HG03460 (cell line): ENCODE measurements around the gene GATAD2B.
"Not testable (repeated sequence)": the region's sequence is repeated elsewhere in the genome, so short reads cannot be mapped to it uniquely, and the experiment has no call there.

Experiments used
- ATAC-seq: cut with Tn5 transposase; IDR thresholded peaks from one replicate; pipeline ENCODE4 v1.9.1; 2021; ENCODE audit not compliant: unreplicated experiment

The GATAD2B gene

DNA sequence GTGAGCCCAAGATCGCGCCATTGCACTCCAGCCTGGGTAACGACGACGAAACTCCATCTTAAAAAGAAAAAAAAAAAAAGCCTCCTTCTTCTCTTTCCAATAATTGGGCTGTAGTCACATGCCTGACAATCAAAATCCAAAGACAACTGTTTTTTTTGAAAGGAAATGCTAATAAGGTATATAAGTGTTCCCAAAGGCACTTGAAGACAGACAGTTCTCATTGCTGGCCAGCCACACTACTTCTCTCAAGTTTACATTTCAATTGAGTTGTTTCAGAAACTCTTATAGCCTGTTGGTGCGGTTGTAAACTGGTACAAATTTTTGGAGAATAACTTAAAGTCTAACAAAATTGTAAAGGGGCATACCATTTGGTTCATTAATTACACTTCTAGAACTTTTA lies 23.3 kb downstream of the GATAD2B start:
- ATAC-seq = no peak

- not testable (repeated sequence) for ATAC-seq
Measured at GRCh38 chr1:153895866-153896265, 26.9 kb downstream of the GATAD2B start.

DNA sequence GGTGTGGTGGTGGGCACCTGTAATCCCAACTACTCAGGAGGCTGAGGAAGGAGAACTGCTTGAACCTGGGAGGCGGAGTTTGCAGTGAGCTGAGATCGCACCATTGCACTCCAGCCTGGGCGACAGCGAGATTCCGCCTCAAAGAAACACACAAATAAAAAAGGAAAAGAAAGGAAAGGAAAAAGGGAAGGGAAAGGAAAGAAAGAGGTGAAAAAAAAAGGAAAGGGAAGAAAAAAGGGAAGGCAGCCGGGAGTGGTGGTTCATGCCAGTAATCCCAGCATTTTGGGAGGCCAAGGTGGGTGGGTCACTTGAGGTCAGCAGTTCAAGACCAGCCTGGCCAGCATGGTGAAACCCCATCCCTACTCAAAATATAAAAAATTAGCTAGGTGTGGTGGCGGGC lies 31.7 kb downstream of the GATAD2B start:
- ATAC-seq = not testable (repeated sequence)

DNA sequence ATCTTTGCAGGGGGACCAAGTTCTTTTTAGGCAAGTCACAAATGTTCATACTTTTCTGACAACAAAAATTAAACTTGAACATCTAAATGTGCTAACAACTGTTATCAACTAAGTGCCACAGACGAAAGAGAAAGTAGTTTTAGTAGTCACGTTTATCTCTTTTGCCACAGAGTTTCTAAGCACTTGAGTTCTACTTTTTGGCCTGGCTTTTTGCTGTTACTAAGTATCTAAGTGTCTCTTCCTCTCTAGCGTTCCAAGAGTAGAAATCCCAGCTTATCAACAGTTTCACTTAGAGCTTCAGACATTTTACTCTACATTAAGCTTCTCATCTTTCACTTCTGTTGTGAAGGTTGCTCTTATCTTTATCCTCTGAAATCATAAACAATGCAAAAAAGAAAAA lies 34.2 kb downstream of the GATAD2B start:
- ATAC-seq = no peak

DNA sequence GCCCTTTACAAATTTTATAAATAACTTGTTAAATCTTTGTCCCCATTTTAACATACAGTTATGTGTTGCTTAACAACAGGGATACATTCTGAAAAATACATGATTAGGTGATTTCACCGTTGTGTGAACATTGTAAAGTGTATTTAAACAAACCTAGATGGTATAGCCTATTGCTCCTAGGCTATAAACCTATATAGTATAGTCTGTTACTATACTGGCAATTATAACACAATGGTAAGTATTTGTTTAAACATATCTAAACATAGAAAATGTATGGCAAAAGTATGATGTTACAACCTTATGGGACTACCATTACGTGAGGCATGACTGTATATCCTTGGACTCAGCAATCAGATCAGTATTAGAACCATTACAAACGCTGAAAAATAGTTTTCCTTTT lies 36.6 kb downstream of the GATAD2B start:
- ATAC-seq = no peak

- ATAC-seq = no peak
Measured at GRCh38 chr1:153883223-153883622, 39.5 kb downstream of the GATAD2B start.

DNA sequence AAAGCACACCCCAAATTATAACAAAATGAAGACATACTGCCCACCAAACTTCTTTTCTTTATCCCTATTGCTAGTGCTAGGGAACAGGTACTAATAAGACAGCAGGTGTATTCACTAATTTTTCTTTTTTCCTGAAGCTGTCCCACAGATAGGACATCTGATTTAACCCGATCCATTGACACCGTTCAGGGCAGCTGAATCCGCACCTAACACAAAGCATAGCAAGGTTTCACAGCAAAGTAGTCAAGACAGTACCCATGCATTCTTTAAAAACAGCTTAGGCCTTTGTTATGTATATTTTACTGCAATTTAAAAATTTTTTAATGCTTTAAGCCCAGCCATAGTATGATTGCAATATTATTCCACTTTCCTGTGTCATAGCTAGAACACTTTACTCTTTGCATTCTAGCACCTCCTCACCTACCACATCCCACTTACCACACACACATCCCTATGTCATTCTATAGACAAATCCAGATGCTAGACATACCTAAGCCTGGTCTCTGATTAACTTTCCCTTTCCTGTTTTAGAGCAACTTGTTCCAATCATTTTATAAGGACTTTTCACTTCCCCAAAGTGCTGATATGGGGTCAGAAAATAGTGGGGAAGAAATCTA lies 40.4 kb downstream of the GATAD2B start:
- ATAC-seq = no peak

GRCh38 chr1:153881751-153882150 lies 41.0 kb downstream of the GATAD2B start:
- no peak for ATAC-seq

DNA sequence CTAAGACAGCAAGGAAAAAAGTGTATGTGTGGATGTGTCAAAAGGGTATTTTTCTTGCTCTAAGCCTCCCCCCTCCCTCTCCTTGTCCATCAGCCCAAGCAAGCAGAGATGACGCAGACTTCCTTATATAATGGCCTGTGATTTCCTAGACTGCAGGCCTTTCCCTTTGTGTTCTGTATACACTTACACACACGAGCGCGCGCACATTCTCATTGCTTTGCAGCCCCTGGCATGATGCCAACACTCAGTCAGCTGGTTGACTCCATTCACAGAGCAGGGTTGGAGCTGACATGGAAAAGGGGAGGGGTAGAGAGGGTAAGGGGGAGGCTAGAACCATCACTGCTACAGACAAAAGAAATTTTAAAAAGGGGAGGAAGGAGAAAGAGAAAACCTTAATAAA lies 41.8 kb downstream of the GATAD2B start:
- ATAC-seq = no peak

DNA sequence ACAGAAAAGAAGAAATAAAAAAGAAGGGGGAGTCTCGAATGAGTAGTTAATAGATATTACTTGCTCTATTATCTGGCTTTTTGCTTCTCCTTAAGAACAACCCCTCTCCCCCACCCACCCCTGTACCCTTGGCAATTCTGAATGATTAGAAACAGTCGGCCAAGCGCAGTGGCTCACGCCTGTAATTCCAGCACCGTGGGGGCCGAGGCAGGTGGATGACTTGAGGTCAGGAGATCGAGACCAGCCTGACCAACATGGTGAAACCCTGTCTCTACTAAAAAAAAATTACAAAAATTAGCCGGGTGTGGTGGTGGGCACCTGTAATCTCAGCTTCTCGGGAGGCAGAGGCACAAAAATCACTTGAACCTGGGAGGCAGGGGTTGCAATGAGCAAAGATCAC lies 42.7 kb downstream of the GATAD2B start:
- no peak for ATAC-seq

DNA sequence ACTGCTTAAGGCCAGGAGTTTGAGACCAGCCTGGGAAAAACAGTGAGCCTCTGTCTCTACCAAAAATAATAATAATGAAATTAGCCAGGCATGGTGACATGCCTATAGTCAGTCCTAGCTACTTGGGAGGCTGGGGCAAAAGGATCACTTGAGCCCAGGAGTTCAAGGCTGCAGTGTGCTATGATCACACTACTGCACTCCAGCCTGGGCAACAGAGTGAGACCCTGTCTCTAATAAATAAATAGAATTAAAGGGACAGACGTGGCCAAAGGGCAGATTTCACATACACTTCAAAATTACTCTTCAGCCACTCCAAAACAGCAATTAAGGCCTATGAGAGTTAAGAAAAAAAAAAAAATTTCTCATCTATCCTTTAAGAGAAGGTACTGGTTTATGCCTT lies 45.7 kb downstream of the GATAD2B start:
- ATAC-seq = no peak

GRCh38 chr1:153872934-153873333 lies 49.8 kb downstream of the GATAD2B start:
- ATAC-seq = no peak

DNA sequence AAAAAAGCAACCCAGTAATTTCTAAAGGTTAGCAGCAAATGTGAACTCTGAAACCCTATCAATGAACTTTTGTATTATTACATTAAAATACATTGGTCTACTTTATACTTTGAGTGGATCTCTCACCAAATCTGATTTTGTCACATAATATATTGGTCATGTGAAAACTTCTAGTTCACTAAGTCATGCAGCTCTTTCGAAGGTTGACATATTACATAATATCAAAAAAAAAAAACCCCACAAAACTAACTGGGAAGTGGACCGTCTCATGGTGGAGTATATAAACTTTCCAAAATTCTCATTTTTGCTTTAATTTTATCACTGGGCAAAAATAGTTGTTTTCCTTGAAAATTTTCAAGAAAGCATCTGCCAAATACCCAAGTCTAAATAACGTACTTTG lies 50.4 kb downstream of the GATAD2B start:
- no peak for ATAC-seq

- ATAC-seq = no peak
Measured at GRCh38 chr1:153869486-153869885, 53.3 kb downstream of the GATAD2B start.

- no peak for ATAC-seq
Measured at GRCh38 chr1:153866045-153866850, 56.5 kb downstream of the GATAD2B start.

DNA sequence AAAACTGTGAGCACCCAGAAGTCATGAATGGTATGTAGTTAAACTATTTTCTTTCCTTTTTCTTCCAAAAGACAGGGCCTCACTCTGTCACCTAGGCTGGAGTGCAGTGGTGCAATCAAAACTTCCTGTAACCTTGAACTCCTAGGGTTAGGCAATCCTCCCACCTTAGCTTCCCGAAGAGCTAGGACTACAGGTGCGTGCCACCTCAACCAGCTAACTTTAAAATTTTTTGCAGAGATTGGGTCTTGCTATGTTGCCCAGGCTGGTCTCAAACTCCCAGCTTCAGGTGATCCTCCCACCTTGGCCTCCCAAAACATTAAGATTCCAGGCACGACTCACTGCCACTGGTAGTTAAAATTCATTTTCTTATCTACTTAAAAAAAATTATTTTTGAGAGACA lies 62.5 kb downstream of the GATAD2B start:
- no peak for ATAC-seq

DNA sequence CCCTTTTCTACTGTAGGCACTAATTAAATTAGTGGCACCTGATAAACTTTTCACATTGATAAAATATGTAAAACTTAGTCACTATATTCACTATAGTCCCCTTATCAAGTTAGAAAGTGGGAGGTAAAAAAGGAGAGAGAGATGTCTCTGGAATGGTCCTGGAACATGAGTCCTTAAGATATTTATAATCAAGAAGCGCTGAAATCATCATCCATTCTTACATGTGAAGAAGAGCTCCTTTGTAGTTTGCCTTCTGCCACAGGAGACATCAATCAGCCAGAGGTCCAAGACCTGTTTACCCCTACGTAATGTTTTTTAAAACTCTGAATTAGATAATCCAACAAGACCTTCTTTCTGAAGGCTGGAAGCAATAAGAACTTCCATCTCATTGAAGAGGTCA lies 65.3 kb downstream of the GATAD2B start:
- no peak for ATAC-seq

- no peak for ATAC-seq
Measured at GRCh38 chr1:153856763-153857162, 66.0 kb downstream of the GATAD2B start.

- no peak for ATAC-seq
Measured at GRCh38 chr1:153852170-153852569, 70.6 kb downstream of the GATAD2B start.

DNA sequence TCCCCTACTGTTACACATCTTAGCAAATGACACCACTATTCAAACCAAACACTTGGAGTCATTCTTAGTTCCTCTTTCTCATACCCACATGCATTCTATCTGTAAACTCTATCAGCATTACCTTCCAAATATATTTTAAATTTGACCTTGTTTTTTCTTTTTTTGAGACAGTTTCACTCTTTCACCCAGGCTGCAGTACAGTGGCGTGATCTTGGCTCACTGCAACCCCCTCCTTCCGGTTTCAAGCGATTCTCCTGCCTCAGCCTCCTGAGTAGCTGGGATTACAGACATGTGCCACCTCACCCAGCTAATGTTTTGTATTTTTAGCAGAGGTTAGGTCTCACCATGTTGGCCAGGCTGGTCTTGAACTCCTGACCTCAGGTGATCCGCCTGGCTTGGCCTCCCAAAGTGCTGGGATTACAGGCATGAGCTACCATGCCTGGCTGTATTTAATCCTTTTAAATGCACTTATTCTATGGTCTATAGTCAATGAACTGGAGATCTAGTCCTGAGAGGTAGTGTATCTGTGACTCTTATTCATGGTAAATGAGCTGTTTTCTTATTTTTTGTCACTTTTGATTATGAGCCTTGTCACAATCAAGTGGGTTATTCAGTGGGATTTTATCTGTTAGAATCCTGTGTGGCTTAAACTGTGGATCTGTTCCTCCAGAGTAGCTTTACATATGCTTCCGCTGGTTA lies 73.1 kb downstream of the GATAD2B start:
- ATAC-seq = peak; percentile 82

GRCh38 chr1:153848805-153849204 lies 74.0 kb downstream of the GATAD2B start:
- no peak for ATAC-seq

GRCh38 chr1:153845158-153845557 lies 77.6 kb downstream of the GATAD2B start:
- ATAC-seq = no peak
